NCI-H146 treated with DMSO at 0.1 percent for 48 hours (cell line): ENCODE data around the gene BBX.
"Not testable (repeated sequence)": the region's sequence is repeated elsewhere in the genome, so short reads cannot be mapped to it uniquely, and the experiment has no call there.

ENCODE experiments used
- DNase-seq: peaks from one replicate; lab custom pipeline; 2025; ENCODE audit not compliant: unreplicated experiment; lab: John Stamatoyannopoulos, UW

Gene BBX

GRCh38 chr3:107540857-107541256, 18.1 kb downstream of the BBX start:
- no peak for DNase-seq

GRCh38 chr3:107542665-107543064, 19.9 kb downstream of the BBX start:
- no peak for DNase-seq

DNA sequence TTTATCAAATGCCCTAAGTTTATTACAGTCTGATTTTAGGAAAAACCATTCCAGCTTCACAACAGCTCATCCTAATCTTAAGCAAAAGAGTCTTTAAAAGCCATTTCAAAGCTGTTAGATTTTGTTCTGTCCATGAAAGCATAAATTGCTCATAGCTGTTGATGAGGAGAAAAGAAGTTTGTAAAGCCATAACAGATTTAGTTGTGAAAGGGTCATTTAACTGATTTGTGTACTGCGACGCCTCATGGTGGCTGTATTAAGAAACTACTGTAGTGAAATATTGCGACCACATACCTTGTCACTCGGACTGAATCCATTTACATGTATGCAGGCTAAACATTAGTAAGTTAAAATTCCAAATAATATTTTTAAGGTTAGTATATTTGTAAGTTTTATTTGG, 20.9 kb downstream of the BBX start:
- DNase-seq = peak; percentile 21

GRCh38 chr3:107545680-107546120, 22.9 kb downstream of the BBX start:
- no peak for DNase-seq

DNA sequence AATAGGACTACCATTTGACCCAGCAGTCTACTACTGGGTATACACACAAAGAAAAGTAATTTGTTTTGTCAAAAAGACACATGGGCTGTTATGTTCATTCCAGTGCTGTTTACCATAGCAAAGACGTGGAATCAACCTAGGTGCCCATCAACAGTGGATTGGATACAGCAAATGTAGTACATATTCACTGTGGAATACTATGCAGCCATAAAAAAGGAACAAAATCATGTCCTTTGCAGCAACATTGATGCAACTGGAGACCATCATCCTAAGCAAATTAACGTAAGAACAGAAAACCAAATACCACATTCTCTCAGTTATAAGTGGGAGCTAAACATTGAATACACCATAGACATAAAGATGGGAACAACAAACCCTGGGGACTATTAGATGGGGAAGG, 25.8 kb downstream of the BBX start:
- no peak for DNase-seq

- DNase-seq = no peak
Measured at GRCh38 chr3:107555359-107555758, 32.6 kb downstream of the BBX start.

- no peak for DNase-seq
Measured at GRCh38 chr3:107557743-107558142, 35.0 kb downstream of the BBX start.

DNA sequence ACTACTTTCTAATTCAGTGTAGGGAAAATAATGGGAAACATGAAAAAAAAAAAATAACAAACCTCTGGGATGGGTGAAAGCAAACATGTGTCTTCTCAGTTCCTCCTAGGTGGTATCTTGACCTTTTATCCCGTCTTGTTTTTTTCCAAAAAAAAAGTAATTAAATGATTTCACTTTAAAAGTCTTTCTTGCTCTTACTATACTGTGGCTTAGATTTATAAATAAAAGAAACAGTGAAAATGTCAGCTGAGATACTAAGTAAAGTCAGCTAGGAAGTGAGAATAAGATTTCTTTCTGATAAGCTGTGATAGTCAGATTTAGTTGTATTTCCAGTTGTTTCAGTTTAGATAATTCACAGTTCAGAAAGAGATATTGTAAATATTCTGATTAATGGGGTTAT, 37.4 kb downstream of the BBX start:
- no peak for DNase-seq

- no peak for DNase-seq
Measured at GRCh38 chr3:107561980-107562379, 39.2 kb downstream of the BBX start.

DNA sequence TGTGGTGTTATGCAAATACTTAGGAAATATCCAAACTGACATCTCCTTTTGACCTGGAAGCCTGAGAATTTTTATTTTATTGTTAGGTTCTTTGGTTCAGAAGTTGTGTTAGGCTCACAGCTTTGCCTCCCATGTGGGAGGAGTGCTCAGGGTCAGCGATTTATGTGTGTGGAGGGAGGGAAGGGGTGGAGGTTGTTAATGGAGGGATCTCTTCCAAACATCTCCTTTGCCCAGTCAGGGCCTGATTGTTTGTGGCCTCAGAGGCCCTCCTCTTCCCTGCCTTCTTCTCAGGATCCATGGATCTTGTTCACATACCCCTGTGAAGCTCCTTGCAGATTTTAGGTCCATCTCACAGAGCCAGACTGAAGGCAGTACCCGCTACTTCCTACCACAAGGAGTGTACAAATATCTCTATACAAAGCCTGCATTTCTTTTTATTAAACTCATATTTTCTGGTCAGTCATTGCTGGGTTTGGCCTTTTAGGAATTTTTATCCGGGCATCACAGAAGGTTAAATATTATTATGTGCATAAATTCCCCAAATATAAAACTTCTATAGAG, 40.3 kb downstream of the BBX start:
- DNase-seq = no peak

DNA sequence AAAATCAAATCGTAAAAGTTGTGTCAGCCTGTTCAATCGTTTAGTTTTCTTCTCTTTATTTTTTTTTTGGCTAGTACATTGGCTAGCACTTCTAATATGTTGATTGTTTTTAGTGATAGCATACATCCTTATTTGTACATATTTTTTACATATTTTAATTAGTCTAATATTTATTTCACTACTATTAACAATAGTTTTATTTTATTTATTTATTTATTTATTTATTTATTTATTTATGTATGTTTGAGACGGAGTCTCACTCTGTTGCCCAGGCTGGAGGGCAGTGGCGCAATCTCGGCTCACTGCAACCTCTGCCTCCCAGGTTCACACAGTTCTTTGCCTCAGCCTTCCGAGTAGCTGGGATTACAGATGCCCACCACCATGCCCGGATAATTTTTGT, 42.5 kb downstream of the BBX start:
- DNase-seq = not testable (repeated sequence)

- not testable (repeated sequence) for DNase-seq
Measured at GRCh38 chr3:107571089-107571488, 48.3 kb downstream of the BBX start.

DNA sequence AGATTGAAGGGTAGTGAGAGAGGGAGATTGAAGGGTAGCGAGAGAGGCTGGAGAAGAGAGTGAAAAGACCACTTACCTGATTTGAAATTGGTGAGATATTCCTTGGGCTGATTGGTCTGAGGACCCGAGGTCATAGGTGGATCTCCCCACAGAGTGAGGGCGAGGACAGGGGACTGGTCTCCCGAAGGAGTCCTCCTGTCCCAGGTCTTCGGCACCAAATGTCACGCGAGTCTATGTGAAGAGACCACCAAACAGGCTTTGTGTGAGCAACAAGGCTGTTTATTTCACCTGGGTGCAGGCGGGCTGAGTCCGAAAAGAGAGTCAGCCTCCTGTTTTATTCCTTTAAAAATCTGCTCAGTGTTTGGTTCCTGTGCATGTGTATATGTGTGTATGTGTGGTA, 48.7 kb downstream of the BBX start:
- DNase-seq = not testable (repeated sequence)

GRCh38 chr3:107574650-107575049, 51.9 kb downstream of the BBX start:
- DNase-seq = peak; percentile 35

DNA sequence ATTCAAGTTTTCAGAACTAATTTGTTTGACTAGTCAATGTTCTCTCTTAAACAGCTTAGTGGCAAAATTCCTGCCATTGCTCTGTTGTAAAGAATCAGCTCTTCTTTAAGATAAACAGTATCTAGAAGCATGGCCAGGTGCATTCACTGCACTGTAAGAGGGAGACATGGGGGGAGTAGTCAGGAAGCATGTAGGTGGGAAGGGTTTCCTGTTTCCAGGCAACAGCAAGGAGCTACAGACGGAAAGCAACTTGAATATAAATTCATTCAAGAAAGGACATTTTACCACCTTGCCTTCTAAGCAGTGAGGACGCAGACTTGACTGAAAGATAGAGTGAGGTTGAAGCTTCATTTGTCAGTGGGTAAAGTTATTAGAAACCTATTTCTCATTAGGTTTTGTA, 55.3 kb downstream of the BBX start:
- no peak for DNase-seq

DNA sequence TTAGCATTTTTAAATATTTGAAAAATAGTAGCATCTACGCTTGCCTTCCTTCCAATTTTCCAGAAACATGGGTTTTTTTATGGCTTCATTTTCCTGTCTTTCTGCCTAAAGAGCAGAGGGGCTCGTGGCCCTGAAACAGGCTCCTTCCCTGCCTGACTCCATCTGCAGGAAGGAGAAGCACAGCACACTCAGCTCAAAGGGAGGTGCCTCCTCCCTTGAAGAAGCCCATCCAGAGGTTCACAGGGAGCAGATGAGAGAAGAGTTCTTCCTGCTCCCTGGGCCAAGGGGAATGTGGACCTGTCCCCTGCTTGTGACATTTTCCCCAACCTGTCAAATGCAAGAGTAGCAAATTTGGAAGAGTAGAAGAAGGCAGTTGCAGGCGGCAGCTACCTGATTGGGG, 55.8 kb downstream of the BBX start:
- DNase-seq = no peak

DNA sequence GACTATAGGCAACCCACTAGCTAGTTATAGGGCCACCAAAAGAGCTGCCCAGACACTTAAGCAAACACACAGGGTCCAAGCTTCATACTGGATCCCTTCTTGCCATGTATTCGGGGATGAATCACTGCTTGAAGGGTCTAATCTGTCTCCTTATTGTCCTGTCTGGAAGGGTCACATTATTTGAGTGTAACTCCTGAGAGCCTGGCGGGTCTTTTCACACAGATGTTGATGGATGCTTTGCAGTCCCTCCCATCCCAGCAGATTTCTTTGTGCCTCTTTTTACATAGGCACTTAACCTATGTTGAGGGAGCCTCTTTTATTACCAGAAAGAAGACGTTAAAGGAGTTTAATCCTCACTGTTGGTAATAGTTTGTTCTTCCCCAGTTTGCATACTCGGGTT, 56.6 kb downstream of the BBX start:
- no peak for DNase-seq

- DNase-seq = no peak
Measured at GRCh38 chr3:107581230-107581629, 58.5 kb downstream of the BBX start.

GRCh38 chr3:107588217-107588616, 65.5 kb downstream of the BBX start:
- no peak for DNase-seq

GRCh38 chr3:107589454-107589853, 66.7 kb downstream of the BBX start:
- DNase-seq = no peak

GRCh38 chr3:107590786-107591185, 68.0 kb downstream of the BBX start:
- no peak for DNase-seq

- no peak for DNase-seq
Measured at GRCh38 chr3:107592073-107592472, 69.3 kb downstream of the BBX start.

- DNase-seq = no peak
Measured at GRCh38 chr3:107594870-107595269, 72.1 kb downstream of the BBX start.

GRCh38 chr3:107596639-107597038, 73.9 kb downstream of the BBX start:
- DNase-seq = no peak
